ENCODE results near the gene REEP2.

REEP2 gene

GRCh38 chr5:138448481-138449398 is 9.9 kb downstream of the REEP2 start:
- DNase-seq: peak; percentile 39

GRCh38 chr5:138449501-138450239 is 10.8 kb downstream of the REEP2 start:
- peak; percentile 42 for DNase-seq

GRCh38 chr5:138450971-138451370 is 12.1 kb downstream of the REEP2 start:
- DNase-seq: no peak

GRCh38 chr5:138452720-138453119 is 13.9 kb downstream of the REEP2 start:
- DNase-seq: no peak

- no peak for DNase-seq
These were observed 14.7 kb downstream of the REEP2 start for GRCh38 chr5:138453590-138453989.

- DNase-seq: no peak
These were observed 15.3 kb downstream of the REEP2 start for GRCh38 chr5:138454121-138454520.

GRCh38 chr5:138455232-138455930 is 16.5 kb downstream of the REEP2 start:
- DNase-seq: no peak

GRCh38 chr5:138457531-138458275 is 18.8 kb downstream of the REEP2 start:
- DNase-seq: no peak

GRCh38 chr5:138458384-138458783 is 19.5 kb downstream of the REEP2 start:
- DNase-seq: no peak

- DNase-seq: no peak
These were observed 20.0 kb downstream of the REEP2 start for GRCh38 chr5:138458856-138459255.

GRCh38 chr5:138459311-138459933 is 20.6 kb downstream of the REEP2 start:
- DNase-seq: no peak

GRCh38 chr5:138460032-138460693 is 21.3 kb downstream of the REEP2 start:
- no peak for DNase-seq

- DNase-seq: no peak
These were observed 22.7 kb downstream of the REEP2 start for GRCh38 chr5:138461343-138462125.

- no peak for DNase-seq
These were observed 24.7 kb downstream of the REEP2 start for GRCh38 chr5:138463419-138464007.

- peak; percentile 70 for DNase-seq
These were observed 25.1 kb downstream of the REEP2 start for GRCh38 chr5:138464008-138464387.

- DNase-seq: peak; percentile 95
These were observed 25.8 kb downstream of the REEP2 start for GRCh38 chr5:138464388-138465260.

GRCh38 chr5:138465261-138466124 is 26.6 kb downstream of the REEP2 start, which contains the start of gene EGR1:
TSS of gene EGR1 (plus strand) at chr5:138465479. CDS start at chr5:138465762, 283 bp downstream.
- DNase-seq: peak; percentile 69

Data from NCI-H510A (cell line).